ENCODE data around the gene TSC2. TPM values are rescaled to one million over a fixed set of nuclear protein-coding genes. Genes with fewer than 3 reads are reported as not detected.

Gene TSC2
- total and polyA plus RNA-seq, 2 of the 13 experiments (the other 11 are each of a cell fraction or from before 2014, with no cell fraction given) = 19.6 to 40.4 TPM

- no TSS peak for BruUV-seq (replicated peaks)
- FAIRE-seq (no peak), ATAC-seq (peak; percentile 69), DNase-seq (ENCODE audit: low spot score) (peak; percentile 38)
- no peaks in the 10 kb centered on the region for H3K79me2 ChIP-seq (ENCODE audit: insufficient read depth, low read length)
- intact Hi-C loops (cut with micrococcal nuclease; ENCODE audit: unreplicated experiment) = loop anchor here (1.0 kb wide), 1 partner anchor 33 kb away; no protein-coding TSS in a partner anchor
- H3K4me2 ChIP-seq (ENCODE audit: low read depth, low read length) = no peak overlapping the region
- WGBS (ENCODE audit: low lambda C conversion rate) = 87% methylated on average over 9 of the region's 15 CpGs
- H3K27me3 ChIP-seq (ENCODE audit: control insufficient read depth in 1 of 2, insufficient read depth in 2 of 2, low read length in 2 of 2) = no peaks in the 10 kb centered on the region
- no peaks in the 10 kb centered on the region for H3K4me1 ChIP-seq (ENCODE audit: insufficient read depth, low read length)
- ChIA-PET CTCF (ENCODE audit: low intra/inter-chr PET ratio, low total read pairs) (interaction anchor here (1.5 to 3.1 kb wide), 2 partner anchors 33 to 52 kb away, joined by 5 to 15 read pairs; no protein-coding TSS in a partner anchor), POLR2A (interaction anchor here (1.8 to 2.3 kb wide), 3 partner anchors 20 to 99 kb away, joined by 7 to 14 read pairs (median 8); partner anchors contain the start of gene TRAF7)
- peaks cover 18 to 27% of the 10 kb centered on the region in 2 experiments; a peak in 4 of 5 replicates for H3K36me3 ChIP-seq (replicated peaks in 1 of 2; ENCODE audit: control insufficient read depth in 1 of 2, insufficient read depth in 2 of 2, low read length in 2 of 2)
- H3K27ac ChIP-seq (ENCODE audit: extremely low read length, insufficient read depth, low read length) = no peak overlapping the region
- in situ Hi-C loops (cut with HindIII; ENCODE audit: extremely low pct_ligation_motif_present, low pct_unique_long_range_greater_than_20kb) = loop anchor here (5.0 kb wide), 1 partner anchor 34 kb away; no protein-coding TSS in a partner anchor
- H4K20me1 ChIP-seq (ENCODE audit: insufficient read depth, low read length) = no peaks in the 10 kb centered on the region
- no peak overlapping the region for H3K4me3 ChIP-seq (replicated peaks in 1 of 3; ENCODE audit: insufficient read depth in 1 of 3, low read depth in 2 of 3, low read length in 3 of 3)
- H3K9ac ChIP-seq (ENCODE audit: insufficient read depth, low read depth, low read length) = no peak overlapping the region
- H2AFZ ChIP-seq (ENCODE audit: low read length) = no peak overlapping the region
- H3K9me3 ChIP-seq (ENCODE audit: low read length) = no peaks in the 10 kb centered on the region
- TF ChIP-seq ZNF782 (CRISPR knock-in tag; IDR thresholded peaks at IDR 0.05; ENCODE audit: borderline replicate concordance) (no peak), ZNF232 (CRISPR knock-in tag; IDR thresholded peaks at IDR 0.05; ENCODE audit: borderline replicate concordance) (no peak), ZNF503 (CRISPR knock-in tag; IDR thresholded peaks at IDR 0.05) (no peak), ZNF263 (CRISPR knock-in tag; IDR thresholded peaks at IDR 0.05) (peak; percentile 41; the same call in 1 of the 2 replicates), AGO1 (IDR thresholded peaks at IDR 0.05; ENCODE audit: low read depth, low read length, poor library complexity, severe bottlenecking) (peak; percentile 21), KLF12 (CRISPR knock-in tag; IDR thresholded peaks at IDR 0.05; ENCODE audit: borderline replicate concordance) (no peak), MIER2 (CRISPR knock-in tag; IDR thresholded peaks at IDR 0.05) (no peak), PAX8 (CRISPR knock-in tag; IDR thresholded peaks at IDR 0.05; ENCODE audit: borderline replicate concordance) (no peak), RBM39 (IDR thresholded peaks at IDR 0.05; ENCODE audit: low read depth, low read length, poor library complexity, severe bottlenecking) (no peak), PCBP1 (IDR thresholded peaks at IDR 0.05; ENCODE audit: borderline replicate concordance, low read depth, low read length) (no peak), ZNF446 (CRISPR knock-in tag; IDR thresholded peaks at IDR 0.05) (no peak), JUN (CRISPR knock-in tag; IDR thresholded peaks at IDR 0.05) (no peak), TRIM22 (IDR thresholded peaks at IDR 0.05) (no peak), KDM6A (CRISPR knock-in tag; IDR thresholded peaks at IDR 0.05; ENCODE audit: low read depth) (no peak), TBX3 (IDR thresholded peaks at IDR 0.05; ENCODE audit: borderline replicate concordance) (no peak)
- TF ChIP-seq, protein P1, sequence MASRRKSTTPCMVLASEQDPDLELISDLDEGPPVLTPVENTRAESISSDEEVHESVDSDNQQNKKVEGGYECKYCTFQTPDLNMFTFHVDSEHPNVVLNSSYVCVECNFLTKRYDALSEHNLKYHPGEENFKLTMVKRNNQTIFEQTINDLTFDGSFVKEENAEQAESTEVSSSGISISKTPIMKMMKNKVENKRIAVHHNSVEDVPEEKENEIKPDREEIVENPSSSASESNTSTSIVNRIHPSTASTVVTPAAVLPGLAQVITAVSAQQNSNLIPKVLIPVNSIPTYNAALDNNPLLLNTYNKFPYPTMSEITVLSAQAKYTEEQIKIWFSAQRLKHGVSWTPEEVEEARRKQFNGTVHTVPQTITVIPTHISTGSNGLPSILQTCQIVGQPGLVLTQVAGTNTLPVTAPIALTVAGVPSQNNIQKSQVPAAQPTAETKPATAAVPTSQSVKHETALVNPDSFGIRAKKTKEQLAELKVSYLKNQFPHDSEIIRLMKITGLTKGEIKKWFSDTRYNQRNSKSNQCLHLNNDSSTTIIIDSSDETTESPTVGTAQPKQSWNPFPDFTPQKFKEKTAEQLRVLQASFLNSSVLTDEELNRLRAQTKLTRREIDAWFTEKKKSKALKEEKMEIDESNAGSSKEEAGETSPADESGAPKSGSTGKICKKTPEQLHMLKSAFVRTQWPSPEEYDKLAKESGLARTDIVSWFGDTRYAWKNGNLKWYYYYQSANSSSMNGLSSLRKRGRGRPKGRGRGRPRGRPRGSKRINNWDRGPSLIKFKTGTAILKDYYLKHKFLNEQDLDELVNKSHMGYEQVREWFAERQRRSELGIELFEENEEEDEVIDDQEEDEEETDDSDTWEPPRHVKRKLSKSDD (CRISPR knock-in tag; IDR thresholded peaks at IDR 0.05; ENCODE audit: low read depth) = no peak
Observed at GRCh38 chr16:2056077-2056476, 8.3 kb downstream of the TSC2 start.
